GM23338 (cell line): ENCODE measurements around the gene EFNB2. TPM values are rescaled to one million over a fixed set of nuclear protein-coding genes. Genes with fewer than 3 reads are reported as not detected.

Experiments
- ATAC-seq: fragments of 200-7000 bp; cut with Tn5 transposase; 3 replicates; pipeline ENCODE4 v1.9.1; 2020
- DNase-seq: peaks from one replicate; pipeline ENCODE4 v3.0.0-alpha.2; 2015; ENCODE audit warnings: low spot score
- H2AFZ ChIP-seq: fragments of 200-600 bp; sonication (generic); 2 replicates; pipeline ENCODE4 v1.8.0; 2016; ENCODE audit warnings: antibody characterized with exemption, mild to moderate bottlenecking, moderate library complexity
- H3F3A ChIP-seq: fragments of 200-600 bp; sonication (generic); replicated peaks from 2 replicates; pipeline ENCODE4 v1.8.0; 2017; ENCODE audit warnings: antibody characterized with exemption, mixed run types, low read depth
- H3K27ac ChIP-seq: fragments of 200-600 bp; sonication (generic); 2 replicates; pipeline ENCODE4 v1.6.1; 2016; ENCODE audit warnings: low read depth
- H3K27me3 ChIP-seq: fragments of 200-600 bp; sonication (generic); 2 replicates; pipeline ENCODE4 v1.8.0; 2016; ENCODE audit warnings: mild to moderate bottlenecking, mixed run types, moderate library complexity; ENCODE audit not compliant: insufficient read depth
- H3K36me3 ChIP-seq: fragments of 200-600 bp; sonication (generic); 2 replicates; pipeline ENCODE4 v1.8.0; 2016; ENCODE audit warnings: mild to moderate bottlenecking; ENCODE audit not compliant: insufficient read depth
- H3K4me1 ChIP-seq: fragments of 200-600 bp; sonication (generic); 2 replicates; pipeline ENCODE4 v1.8.0; 2016; ENCODE audit warnings: mild to moderate bottlenecking, moderate library complexity; ENCODE audit not compliant: insufficient read depth
- H3K4me2 ChIP-seq: fragments of 200-600 bp; sonication (generic); 2 replicates; pipeline ENCODE4 v1.7.1; 2017; ENCODE audit warnings: mixed run types
- H3K4me3 ChIP-seq: fragments of 200-600 bp; sonication (generic); 2 replicates; pipeline ENCODE4 v1.6.1; 2016; ENCODE audit warnings: mixed run types
- H3K79me2 ChIP-seq: fragments of 200-600 bp; sonication (generic); replicated peaks from 2 replicates; pipeline ENCODE4 v1.8.0; 2017; ENCODE audit warnings: mild to moderate bottlenecking; ENCODE audit not compliant: insufficient read depth
- H3K9me2 ChIP-seq: fragments of 200-600 bp; sonication (generic); 2 replicates; pipeline ENCODE4 v1.8.0; 2017; ENCODE audit not compliant: insufficient read depth
- H4K20me1 ChIP-seq: fragments of 200-600 bp; sonication (generic); replicated peaks from 2 replicates; pipeline ENCODE4 v1.8.0; 2017; ENCODE audit warnings: mild to moderate bottlenecking; ENCODE audit not compliant: insufficient read depth
- H3K27ac Mint-ChIP-seq: 2 replicates; pipeline ENCODE4 v1.8.0; 2020; ENCODE audit warnings: inconsistent platforms, mild to moderate bottlenecking, moderate library complexity, mixed read lengths
- H3K27me3 Mint-ChIP-seq: 3 replicates; pipeline ENCODE4 v1.8.0; 2022; ENCODE audit warnings: low read depth, mild to moderate bottlenecking, moderate library complexity, mixed read lengths, inconsistent platforms; ENCODE audit not compliant: insufficient read depth, poor library complexity
- H3K36me3 Mint-ChIP-seq: 3 replicates; pipeline ENCODE4 v1.8.0; 2021; ENCODE audit warnings: low read depth, mild to moderate bottlenecking, inconsistent platforms, moderate library complexity, mixed read lengths
- H3K4me1 Mint-ChIP-seq: 3 replicates; pipeline ENCODE4 v1.8.0; 2020; ENCODE audit warnings: mild to moderate bottlenecking, inconsistent platforms, mixed read lengths
- H3K4me3 Mint-ChIP-seq: 3 replicates; pipeline ENCODE4 v1.8.0; 2021; ENCODE audit warnings: moderate library complexity, mild to moderate bottlenecking, inconsistent platforms, mixed read lengths
- H3K9me3 Mint-ChIP-seq: 3 replicates; pipeline ENCODE4 v1.8.0; 2020; ENCODE audit warnings: moderate library complexity, mild to moderate bottlenecking, inconsistent platforms, mixed read lengths
- EZH2 ChIP-seq: fragments of 200-600 bp; sonication (generic); IDR thresholded peaks from one replicate; pipeline ENCODE4 v1.8.0; 2017; ENCODE audit warnings: antibody characterized with exemption, mild to moderate bottlenecking, low read depth; ENCODE audit not compliant: unreplicated experiment
- EZH2phosphoT487 ChIP-seq: fragments of 200-600 bp; sonication (generic); IDR thresholded peaks from one replicate; pipeline ENCODE4 v1.8.1; 2018; ENCODE audit warnings: antibody characterized with exemption; ENCODE audit not compliant: unreplicated experiment
- JUNB ChIP-seq: IDR thresholded peaks from one replicate; pipeline ENCODE4 v1.6.1; 2016; ENCODE audit warnings: antibody characterized with exemption; ENCODE audit not compliant: unreplicated experiment
- NANOG ChIP-seq: IDR thresholded peaks from 2 replicates; pipeline ENCODE4 v1.6.1; 2016; ENCODE audit warnings: antibody characterized with exemption, borderline replicate concordance
- ZNF114 ChIP-seq: fragments of 250-450 bp; sonication (Bioruptor Pico); IDR thresholded peaks from 2 replicates; pipeline ENCODE4 v1.5.0; 2020; ENCODE audit warnings: mild to moderate bottlenecking, moderate library complexity
- ZNF331 ChIP-seq: fragments of 250-450 bp; sonication (Bioruptor Pico); IDR thresholded peaks from 2 replicates; pipeline ENCODE4 v1.5.0; 2020; ENCODE audit warnings: low read depth, mild to moderate bottlenecking, moderate library complexity
- polyA plus RNA-seq: library from polyadenylated mRNA; unstranded; fragments of >200 nt; fragmentation: Nextera tagmentation; extraction: Ambion mirVana; gene quantifications from 2 replicates; pipeline ENCODE4 v1.2.1, GENCODE V29; 2016
- total RNA-seq: library from RNA; depleted of rRNA; stranded (reverse); fragments of >200 nt; shearing (Covaris generic); gene quantifications from 2 replicates; pipeline ENCODE4 v1.2.3, GENCODE V29; 2014
- TF ChIP-seq, protein P1 (sequence below): IDR thresholded peaks from one replicate; pipeline ENCODE4 v1.6.1; 2018; ENCODE audit warnings: antibody characterized with exemption; ENCODE audit not compliant: unreplicated experiment
- TF ChIP-seq, protein P2 (sequence below): fragments of 250-450 bp; sonication (Bioruptor Pico); IDR thresholded peaks from 2 replicates; pipeline ENCODE4 v1.5.0; 2020; ENCODE audit warnings: mild to moderate bottlenecking, moderate library complexity

EFNB2 gene
- total and polyA plus RNA-seq, 2 experiments from 2014 or later, result 5.7 to 10.9 TPM

DNA sequence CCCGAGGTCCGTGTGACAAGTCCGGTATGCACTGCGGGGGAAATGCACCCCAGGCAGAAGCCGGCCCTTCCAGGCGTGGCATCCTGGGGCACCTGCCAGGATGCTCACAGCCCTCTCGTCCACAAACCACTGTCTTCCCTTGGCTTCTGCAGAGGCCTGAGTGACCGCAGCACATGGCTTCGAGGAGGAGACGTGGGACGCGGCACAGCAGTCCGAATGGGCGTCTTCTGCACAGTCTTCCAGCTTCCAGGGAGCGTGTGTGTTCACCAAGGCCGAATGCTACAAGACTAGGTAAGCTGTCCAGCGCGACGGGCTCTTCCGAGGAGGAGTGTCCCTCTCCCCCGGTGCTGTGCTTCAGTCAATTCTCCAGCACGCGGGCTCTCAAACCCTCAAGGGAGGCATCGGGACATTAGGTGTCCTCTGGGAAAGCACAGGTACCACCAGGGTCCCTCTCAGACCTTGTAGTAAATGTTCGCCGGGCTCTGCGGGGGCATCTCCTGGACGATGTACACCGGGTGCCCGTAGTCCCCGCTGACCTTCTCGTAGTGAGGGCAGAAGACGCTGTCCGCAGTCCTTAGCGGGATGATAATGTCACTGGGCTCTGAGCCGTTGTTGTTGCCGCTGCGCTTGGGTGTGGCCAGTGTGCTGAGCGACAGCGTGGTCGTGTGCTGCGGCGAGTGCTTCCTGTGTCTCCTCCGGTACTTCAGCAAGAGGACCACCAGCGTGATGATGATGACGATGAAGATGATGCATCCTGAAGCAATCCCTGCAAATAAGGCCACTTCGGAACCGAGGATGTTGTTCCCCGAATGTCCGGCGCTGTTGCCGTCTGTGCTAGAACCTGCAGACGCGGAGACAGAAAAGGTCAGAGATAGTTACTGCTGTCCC lies 42.6 kb downstream of the EFNB2 start:
- Mint-ChIP-seq H3K4me3 (no peak overlapping the region), H3K27me3 (peaks cover 6% of the 10 kb centered on the region), H3K4me1 (peaks cover 37% of the 10 kb centered on the region), H3K36me3 (peaks cover 28% of the 10 kb centered on the region), H3K27ac (no peak overlapping the region), H3K9me3 (no peaks in the 10 kb centered on the region)
- no peak for DNase-seq
- Histone ChIP-seq H3K4me1 (peaks cover 31% of the 10 kb centered on the region), H2AFZ (no peak overlapping the region), H3K4me2 (no peak overlapping the region), H3K4me3 (no peak overlapping the region), H3K36me3 (no peaks in the 10 kb centered on the region), H3K27ac (no peak overlapping the region), H3K9me2 (no peaks in the 10 kb centered on the region), H3K79me2 (no peaks in the 10 kb centered on the region; the same call in 1 of the 2 replicates), H3F3A (no peaks in the 10 kb centered on the region), H3K27me3 (no peaks in the 10 kb centered on the region), H4K20me1 (no peaks in the 10 kb centered on the region)
- TF ChIP-seq, protein P1, sequence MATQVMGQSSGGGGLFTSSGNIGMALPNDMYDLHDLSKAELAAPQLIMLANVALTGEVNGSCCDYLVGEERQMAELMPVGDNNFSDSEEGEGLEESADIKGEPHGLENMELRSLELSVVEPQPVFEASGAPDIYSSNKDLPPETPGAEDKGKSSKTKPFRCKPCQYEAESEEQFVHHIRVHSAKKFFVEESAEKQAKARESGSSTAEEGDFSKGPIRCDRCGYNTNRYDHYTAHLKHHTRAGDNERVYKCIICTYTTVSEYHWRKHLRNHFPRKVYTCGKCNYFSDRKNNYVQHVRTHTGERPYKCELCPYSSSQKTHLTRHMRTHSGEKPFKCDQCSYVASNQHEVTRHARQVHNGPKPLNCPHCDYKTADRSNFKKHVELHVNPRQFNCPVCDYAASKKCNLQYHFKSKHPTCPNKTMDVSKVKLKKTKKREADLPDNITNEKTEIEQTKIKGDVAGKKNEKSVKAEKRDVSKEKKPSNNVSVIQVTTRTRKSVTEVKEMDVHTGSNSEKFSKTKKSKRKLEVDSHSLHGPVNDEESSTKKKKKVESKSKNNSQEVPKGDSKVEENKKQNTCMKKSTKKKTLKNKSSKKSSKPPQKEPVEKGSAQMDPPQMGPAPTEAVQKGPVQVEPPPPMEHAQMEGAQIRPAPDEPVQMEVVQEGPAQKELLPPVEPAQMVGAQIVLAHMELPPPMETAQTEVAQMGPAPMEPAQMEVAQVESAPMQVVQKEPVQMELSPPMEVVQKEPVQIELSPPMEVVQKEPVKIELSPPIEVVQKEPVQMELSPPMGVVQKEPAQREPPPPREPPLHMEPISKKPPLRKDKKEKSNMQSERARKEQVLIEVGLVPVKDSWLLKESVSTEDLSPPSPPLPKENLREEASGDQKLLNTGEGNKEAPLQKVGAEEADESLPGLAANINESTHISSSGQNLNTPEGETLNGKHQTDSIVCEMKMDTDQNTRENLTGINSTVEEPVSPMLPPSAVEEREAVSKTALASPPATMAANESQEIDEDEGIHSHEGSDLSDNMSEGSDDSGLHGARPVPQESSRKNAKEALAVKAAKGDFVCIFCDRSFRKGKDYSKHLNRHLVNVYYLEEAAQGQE, result peak; percentile 12
- TF ChIP-seq ZNF331, result no peak
- no peak for ATAC-seq

DNA sequence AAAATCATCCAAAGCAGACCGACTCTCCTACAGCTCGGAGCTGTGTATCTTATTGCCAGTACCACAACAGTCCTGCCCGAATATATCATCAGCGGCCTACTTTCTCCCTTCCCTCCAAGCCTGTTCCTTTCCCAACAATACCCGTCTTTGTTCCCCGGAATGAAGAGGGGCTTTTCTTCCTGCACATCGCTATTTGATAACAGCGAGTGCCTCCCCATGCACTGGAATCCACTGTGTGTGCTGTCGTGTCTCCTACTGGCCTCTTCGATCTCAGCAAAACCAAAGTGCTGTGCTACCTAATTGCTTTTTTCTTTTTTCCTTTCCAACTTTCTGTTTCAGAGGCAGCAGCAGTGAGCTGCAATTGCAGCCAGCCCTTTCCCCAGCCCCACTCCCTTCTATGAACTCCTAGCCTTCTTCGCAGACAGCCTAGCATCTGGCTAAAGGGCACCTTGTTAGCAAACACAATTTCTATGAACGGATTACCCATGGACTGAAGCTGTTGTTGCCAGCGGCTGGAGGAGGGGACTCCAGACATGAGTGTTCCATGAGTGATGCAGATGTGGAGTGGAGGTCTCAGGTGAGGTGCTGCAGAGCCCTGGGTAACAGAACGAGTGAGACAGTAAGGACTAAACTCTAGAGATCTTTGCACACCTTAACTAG lies 43.4 kb downstream of the EFNB2 start:
- peak overlapping the region; percentile 30; the same call in 1 of the 2 replicates for H3K27ac Mint-ChIP-seq
- H3K4me3 ChIP-seq, result no peak overlapping the region
- no peak overlapping the region for H3K4me2 ChIP-seq
- H3K9me2 ChIP-seq, result no peaks in the 10 kb centered on the region
- H3K79me2 ChIP-seq, result no peaks in the 10 kb centered on the region; the same call in 1 of the 2 replicates
- H3K4me3 Mint-ChIP-seq, result no peak overlapping the region
- DNase-seq (no peak), ATAC-seq (no peak)
- H3K27ac ChIP-seq, result no peak overlapping the region
- H3K36me3 ChIP-seq, result no peaks in the 10 kb centered on the region
- no peaks in the 10 kb centered on the region for H3K27me3 ChIP-seq
- no peaks in the 10 kb centered on the region for H3F3A ChIP-seq
- H3K36me3 Mint-ChIP-seq, result peaks cover 28% of the 10 kb centered on the region
- H2AFZ ChIP-seq, result no peak overlapping the region
- peaks cover 23% of the 10 kb centered on the region for H3K4me1 ChIP-seq
- H3K9me3 Mint-ChIP-seq, result no peaks in the 10 kb centered on the region
- H4K20me1 ChIP-seq, result no peaks in the 10 kb centered on the region
- H3K4me1 Mint-ChIP-seq, result peaks cover 31% of the 10 kb centered on the region
- peaks cover 6% of the 10 kb centered on the region for H3K27me3 Mint-ChIP-seq
- no peak for TF ChIP-seq ZNF114
- TF ChIP-seq EZH2, result no peak
- TF ChIP-seq NANOG, result no peak
- TF ChIP-seq, protein P2, sequence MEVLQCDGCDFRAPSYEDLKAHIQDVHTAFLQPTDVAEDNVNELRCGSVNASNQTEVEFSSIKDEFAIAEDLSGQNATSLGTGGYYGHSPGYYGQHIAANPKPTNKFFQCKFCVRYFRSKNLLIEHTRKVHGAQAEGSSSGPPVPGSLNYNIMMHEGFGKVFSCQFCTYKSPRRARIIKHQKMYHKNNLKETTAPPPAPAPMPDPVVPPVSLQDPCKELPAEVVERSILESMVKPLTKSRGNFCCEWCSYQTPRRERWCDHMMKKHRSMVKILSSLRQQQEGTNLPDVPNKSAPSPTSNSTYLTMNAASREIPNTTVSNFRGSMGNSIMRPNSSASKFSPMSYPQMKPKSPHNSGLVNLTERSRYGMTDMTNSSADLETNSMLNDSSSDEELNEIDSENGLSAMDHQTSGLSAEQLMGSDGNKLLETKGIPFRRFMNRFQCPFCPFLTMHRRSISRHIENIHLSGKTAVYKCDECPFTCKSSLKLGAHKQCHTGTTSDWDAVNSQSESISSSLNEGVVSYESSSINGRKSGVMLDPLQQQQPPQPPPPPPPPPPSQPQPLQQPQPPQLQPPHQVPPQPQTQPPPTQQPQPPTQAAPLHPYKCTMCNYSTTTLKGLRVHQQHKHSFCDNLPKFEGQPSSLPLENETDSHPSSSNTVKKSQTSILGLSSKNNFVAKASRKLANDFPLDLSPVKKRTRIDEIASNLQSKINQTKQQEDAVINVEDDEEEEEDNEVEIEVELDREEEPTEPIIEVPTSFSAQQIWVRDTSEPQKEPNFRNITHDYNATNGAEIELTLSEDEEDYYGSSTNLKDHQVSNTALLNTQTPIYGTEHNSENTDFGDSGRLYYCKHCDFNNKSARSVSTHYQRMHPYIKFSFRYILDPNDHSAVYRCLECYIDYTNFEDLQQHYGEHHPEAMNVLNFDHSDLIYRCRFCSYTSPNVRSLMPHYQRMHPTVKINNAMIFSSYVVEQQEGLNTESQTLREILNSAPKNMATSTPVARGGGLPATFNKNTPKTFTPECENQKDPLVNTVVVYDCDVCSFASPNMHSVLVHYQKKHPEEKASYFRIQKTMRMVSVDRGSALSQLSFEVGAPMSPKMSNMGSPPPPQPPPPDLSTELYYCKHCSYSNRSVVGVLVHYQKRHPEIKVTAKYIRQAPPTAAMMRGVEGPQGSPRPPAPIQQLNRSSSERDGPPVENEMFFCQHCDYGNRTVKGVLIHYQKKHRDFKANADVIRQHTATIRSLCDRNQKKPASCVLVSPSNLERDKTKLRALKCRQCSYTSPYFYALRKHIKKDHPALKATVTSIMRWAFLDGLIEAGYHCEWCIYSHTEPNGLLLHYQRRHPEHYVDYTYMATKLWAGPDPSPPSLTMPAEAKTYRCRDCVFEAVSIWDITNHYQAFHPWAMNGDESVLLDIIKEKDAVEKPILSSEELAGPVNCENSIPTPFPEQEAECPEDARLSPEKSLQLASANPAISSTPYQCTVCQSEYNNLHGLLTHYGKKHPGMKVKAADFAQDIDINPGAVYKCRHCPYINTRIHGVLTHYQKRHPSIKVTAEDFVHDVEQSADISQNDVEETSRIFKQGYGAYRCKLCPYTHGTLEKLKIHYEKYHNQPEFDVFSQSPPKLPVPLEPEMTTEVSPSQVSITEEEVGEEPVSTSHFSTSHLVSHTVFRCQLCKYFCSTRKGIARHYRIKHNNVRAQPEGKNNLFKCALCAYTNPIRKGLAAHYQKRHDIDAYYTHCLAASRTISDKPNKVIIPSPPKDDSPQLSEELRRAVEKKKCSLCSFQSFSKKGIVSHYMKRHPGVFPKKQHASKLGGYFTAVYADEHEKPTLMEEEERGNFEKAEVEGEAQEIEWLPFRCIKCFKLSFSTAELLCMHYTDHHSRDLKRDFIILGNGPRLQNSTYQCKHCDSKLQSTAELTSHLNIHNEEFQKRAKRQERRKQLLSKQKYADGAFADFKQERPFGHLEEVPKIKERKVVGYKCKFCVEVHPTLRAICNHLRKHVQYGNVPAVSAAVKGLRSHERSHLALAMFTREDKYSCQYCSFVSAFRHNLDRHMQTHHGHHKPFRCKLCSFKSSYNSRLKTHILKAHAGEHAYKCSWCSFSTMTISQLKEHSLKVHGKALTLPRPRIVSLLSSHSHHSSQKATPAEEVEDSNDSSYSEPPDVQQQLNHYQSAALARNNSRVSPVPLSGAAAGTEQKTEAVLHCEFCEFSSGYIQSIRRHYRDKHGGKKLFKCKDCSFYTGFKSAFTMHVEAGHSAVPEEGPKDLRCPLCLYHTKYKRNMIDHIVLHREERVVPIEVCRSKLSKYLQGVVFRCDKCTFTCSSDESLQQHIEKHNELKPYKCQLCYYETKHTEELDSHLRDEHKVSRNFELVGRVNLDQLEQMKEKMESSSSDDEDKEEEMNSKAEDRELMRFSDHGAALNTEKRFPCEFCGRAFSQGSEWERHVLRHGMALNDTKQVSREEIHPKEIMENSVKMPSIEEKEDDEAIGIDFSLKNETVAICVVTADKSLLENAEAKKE, result no peak
- TF ChIP-seq JUNB, result no peak
- no peak for TF ChIP-seq EZH2phosphoT487
